GM12874 (cell line): ENCODE measurements around the gene UGT1A5.

ENCODE experiments used
- TF ChIP-seq, protein P1 (sequence below): IDR thresholded peaks from 2 replicates; pipeline ENCODE4 v1.5.1; 2011; ENCODE audit warnings: low read depth, mild to moderate bottlenecking, control low read depth, low read length, moderate library complexity; ENCODE audit not compliant: insufficient read depth

The UGT1A5 gene

DNA sequence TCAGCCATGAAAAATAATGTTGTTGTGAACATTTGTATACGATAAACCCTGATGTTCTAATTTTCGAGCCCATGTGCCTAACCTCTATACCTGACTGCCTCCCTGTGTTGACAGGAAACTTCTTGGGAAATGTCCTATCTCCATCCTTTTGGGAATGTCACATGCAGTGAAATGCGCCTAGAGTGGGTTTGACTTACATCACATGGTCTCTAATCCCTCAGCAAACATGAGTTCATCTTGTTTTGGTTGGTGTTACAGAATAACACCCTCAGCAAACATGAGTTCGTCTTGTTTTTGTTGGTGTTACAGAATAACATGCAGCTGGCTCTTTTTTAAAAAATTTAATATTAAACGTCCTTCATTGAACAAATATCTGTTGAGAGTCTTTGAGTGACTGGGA, 24.4 kb upstream of the UGT1A5 start:
- TF ChIP-seq, protein P1, sequence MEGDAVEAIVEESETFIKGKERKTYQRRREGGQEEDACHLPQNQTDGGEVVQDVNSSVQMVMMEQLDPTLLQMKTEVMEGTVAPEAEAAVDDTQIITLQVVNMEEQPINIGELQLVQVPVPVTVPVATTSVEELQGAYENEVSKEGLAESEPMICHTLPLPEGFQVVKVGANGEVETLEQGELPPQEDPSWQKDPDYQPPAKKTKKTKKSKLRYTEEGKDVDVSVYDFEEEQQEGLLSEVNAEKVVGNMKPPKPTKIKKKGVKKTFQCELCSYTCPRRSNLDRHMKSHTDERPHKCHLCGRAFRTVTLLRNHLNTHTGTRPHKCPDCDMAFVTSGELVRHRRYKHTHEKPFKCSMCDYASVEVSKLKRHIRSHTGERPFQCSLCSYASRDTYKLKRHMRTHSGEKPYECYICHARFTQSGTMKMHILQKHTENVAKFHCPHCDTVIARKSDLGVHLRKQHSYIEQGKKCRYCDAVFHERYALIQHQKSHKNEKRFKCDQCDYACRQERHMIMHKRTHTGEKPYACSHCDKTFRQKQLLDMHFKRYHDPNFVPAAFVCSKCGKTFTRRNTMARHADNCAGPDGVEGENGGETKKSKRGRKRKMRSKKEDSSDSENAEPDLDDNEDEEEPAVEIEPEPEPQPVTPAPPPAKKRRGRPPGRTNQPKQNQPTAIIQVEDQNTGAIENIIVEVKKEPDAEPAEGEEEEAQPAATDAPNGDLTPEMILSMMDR = no peak

DNA sequence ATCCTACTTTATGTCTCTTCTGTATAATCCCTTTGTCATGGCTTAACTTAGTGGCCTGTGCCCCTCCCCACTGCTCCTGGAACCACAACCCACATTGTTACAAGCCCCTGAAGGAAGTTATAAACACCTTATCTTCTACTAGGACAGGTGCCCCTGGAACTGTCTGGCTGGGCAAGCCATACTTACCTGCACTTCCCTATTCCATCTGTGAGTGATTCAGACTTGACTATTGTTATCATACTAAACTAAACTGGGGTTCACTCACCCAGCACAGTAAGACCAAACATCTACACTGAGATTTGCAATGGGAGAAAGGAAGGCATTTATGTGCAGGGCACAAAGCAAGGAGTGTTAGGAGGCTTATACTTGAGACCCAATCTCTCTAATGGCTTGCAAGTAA, 23.7 kb upstream of the UGT1A5 start:
- TF ChIP-seq, protein P1 = no peak

DNA sequence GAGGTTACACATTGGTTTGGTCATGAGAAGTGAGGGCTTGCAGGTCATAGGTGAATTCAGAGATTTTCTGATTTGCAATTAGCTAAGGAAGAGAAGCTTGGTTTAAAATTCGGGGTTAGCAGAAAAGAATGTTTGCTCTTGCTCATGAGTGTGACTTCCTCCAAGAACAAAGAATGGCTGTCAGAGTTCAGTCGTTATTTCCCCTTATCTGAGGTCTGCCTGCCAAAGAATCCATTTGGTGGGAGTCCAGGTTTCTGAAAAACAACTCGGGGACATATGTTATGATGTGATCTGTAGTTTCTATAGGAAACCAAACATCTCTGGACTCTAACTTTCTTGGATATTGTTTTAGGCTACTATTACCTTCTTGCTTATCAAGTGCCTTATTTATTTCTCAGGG, 23.2 kb upstream of the UGT1A5 start:
- TF ChIP-seq, protein P1 = no peak

DNA sequence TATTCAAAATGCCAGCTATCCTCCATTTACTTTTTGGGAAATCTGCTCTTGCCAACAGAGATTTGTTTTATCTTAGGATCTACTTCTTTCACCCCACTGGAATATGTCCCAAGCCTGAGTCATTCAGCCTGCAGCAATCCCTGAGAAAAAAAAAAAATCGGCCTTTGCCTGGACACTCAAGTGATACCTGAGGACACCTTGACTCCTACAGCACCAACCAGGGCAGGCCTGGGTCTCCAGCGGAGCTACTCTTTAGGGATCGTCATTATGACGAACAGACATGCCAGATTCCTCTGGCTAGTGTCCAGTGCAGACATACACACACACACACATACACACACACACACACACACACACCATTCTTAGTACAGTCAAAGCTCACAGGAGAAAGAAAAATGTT, 22.3 kb upstream of the UGT1A5 start:
- TF ChIP-seq, protein P1 = no peak

DNA sequence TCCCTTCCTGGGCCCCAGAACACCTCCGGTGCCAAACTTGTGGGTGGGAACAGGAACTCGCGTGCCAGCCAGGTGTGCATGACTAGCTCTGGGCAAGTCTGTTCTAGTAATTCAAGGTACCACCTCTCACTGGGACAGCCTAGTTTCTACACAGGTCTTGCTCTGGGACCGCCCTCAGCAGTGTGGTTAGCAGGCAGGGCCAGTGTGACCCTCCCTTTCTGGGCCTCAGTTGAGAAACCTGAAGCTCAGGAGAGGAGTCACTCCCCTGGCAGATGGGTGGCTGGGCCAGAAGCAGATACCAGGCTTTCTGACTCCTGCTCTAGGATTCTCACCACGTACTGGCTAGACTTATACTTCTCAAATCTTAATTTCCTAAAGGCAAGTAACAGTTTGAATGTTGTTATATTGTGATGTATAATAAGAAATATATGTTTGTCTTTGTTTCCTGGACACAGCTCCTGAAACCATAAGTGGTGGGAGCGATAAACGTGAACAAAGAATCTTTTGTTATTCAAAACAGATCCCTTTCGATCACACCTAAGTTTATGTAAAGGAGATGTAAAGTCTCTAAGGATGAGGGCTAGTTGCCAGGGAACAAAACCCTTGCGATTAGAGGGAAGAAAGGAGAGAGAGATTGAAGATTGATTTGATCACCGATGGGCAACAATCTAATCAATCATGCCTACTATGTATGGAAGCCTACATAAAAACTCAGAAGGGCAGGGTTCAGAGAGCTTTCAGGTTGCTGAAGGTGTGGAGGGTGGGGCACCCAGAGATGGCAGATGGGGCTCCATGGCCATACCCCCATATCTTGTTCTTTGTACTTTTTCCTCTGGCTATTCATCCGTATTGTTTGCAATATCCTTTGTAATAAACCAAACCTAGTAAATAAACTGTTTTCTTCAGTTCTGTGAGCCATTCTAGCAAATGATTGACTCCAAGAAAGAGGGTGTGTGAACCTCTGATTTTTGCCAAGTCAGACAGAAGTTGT, 21.0 kb upstream of the UGT1A5 start:
- TF ChIP-seq, protein P1 = no peak

DNA sequence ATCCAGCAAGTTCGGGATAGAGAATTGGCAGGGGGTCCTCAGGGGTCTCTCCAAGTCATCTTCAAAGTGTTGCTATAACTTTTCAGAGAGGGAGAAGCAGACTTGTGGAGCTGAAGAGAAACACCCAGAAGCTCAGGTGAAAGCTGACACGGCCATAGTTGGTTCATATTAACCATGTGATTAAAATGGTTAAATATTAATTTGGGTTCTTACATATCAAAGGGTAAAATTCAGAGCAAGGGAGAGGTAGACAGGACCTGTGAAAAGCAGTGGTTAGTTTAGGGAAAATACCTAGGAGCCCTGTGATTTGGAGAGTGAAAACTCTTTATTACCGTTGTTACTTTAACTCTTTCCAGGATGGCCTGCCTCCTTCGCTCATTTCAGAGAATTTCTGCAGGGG, 20.1 kb upstream of the UGT1A5 start, which contains the start of gene UGT1A6:
UGT1A6 (plus strand) TSS at position 243 of the 400 bp plus-strand sequence; CDS start at position 358, 115 bp downstream.
- TF ChIP-seq, protein P1 = no peak

DNA sequence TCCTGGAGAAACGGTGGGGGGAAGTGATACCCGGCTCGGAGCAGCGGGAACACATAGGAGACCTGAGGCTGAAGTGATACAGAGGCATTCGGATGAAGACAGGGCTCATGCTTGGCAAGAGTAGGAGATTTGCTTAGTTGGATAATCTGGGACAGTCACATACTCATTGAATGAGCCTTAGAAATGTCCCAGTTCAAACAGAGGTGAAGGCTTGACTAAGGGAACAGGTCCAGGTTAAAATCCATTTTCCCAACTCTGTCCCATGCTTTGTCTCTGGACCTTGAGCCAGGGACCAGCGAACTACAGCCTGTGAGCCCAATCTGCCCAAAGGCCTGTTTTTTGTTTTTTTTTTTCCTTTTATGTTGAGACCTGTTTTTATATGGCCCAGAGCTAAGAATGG, 18.7 kb upstream of the UGT1A5 start:
- TF ChIP-seq, protein P1 = no peak
